ENCODE data around the gene ALS2CL.

The ALS2CL gene

GRCh38 chr3:46661776-46662766, 31.4 kb downstream of the ALS2CL start:
- CTCF ChIA-PET = interaction anchor here (0.9 kb wide), 1 partner anchor 173 kb away, joined by 5 read pairs; no protein-coding TSS in a partner anchor
- no peak for DNase-seq (ENCODE audit: extremely low spot score)
- TF ChIP-seq LEF1 (IDR thresholded peaks at IDR 0.05; ENCODE audit: borderline replicate concordance) = no peak
- no peak for TF ChIP-seq FOXA1 (IDR thresholded peaks at IDR 0.05)
- no peak for TF ChIP-seq TARDBP (IDR thresholded peaks at IDR 0.05)
- no peak for TF ChIP-seq ARNT (IDR thresholded peaks at IDR 0.05)
- TF ChIP-seq SP1 (IDR thresholded peaks at IDR 0.05) = no peak
- TF ChIP-seq ZNF384 (IDR thresholded peaks at IDR 0.05) = no peak
- TF ChIP-seq PKNOX1 (IDR thresholded peaks at IDR 0.05) = no peak
- TF ChIP-seq FOXM1 (IDR thresholded peaks at IDR 0.05; ENCODE audit: borderline replicate concordance) = no peak
- TF ChIP-seq CTBP1 (IDR thresholded peaks at IDR 0.05; ENCODE audit: borderline replicate concordance) = no peak
- TF ChIP-seq HDGF (IDR thresholded peaks at IDR 0.05; ENCODE audit: borderline replicate concordance) = no peak
- TF ChIP-seq BHLHE40 (IDR thresholded peaks at IDR 0.05; ENCODE audit: borderline replicate concordance) = no peak
- no peak for TF ChIP-seq FOXK2 (IDR thresholded peaks at IDR 0.05)
- no peak for TF ChIP-seq SUZ12 (IDR thresholded peaks at IDR 0.05)
- POLR2A ChIA-PET = no interaction called here

- ChIA-PET CTCF (interaction anchor here (0.9 kb wide), 1 partner anchor 172 kb away, joined by 5 read pairs; no protein-coding TSS in a partner anchor), POLR2A (no interaction called here)
- no peak for TF ChIP-seq BHLHE40 (IDR thresholded peaks at IDR 0.05; ENCODE audit: borderline replicate concordance)
- TF ChIP-seq FOXA1 (IDR thresholded peaks at IDR 0.05) = no peak
- no peak for TF ChIP-seq ELF4 (IDR thresholded peaks at IDR 0.05)
- no peak for TF ChIP-seq TARDBP (IDR thresholded peaks at IDR 0.05)
- no peak for TF ChIP-seq CTBP1 (IDR thresholded peaks at IDR 0.05; ENCODE audit: borderline replicate concordance)
- no peak for TF ChIP-seq FOXM1 (IDR thresholded peaks at IDR 0.05; ENCODE audit: borderline replicate concordance)
- no peak for TF ChIP-seq NFRKB (IDR thresholded peaks at IDR 0.05)
- DNase-seq (ENCODE audit: extremely low spot score) = no peak
Observed at GRCh38 chr3:46660543-46661523, 32.6 kb downstream of the ALS2CL start.

DNA sequence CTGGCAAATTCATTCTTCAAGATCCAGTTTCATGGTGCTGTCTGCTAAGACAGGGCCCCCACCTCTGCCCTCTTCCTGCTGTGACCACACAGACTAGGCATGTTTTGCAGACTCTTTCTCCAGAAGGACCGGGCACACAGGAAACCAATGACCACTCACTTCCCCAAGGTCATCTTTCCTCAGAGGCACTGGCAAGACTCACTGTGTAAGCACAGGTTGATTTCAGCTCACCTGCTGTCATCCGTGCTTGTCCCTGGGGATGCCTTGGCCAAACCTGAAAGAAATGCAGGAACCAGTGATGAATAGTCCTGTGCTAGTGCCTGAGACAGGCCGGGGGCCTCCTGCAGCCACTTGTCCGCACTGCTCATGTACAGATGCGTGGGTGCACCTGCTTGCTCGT, 33.5 kb downstream of the ALS2CL start:
- DNase-seq (ENCODE audit: extremely low spot score) = no peak
- POLR2A ChIA-PET = no interaction called here
- no peak for TF ChIP-seq LEF1 (IDR thresholded peaks at IDR 0.05; ENCODE audit: borderline replicate concordance)
- no peak for TF ChIP-seq SUZ12 (IDR thresholded peaks at IDR 0.05)
- TF ChIP-seq ARNT (IDR thresholded peaks at IDR 0.05) = no peak
- CTCF ChIA-PET = no interaction called here

DNA sequence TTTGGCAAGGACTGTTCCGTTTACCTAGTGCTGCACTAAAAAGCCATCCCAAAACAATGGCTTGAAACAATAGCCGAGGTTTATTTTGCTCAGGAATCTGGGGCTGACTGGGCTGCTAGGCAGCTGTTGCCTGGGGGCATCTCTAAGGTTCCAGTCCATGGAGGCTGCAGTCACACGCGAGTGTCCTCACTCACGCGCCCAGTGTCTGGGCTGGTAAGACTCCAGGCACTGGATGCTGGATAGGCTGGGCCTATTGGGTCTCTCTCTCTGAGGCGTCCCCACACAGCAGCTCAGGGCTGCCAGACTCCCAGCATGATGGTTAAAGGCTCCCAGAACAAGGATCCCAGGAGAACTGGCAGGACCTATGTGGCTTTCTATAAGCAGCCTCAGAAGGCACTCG, 34.2 kb downstream of the ALS2CL start:
- TF ChIP-seq ELF4 (IDR thresholded peaks at IDR 0.05) (no peak), ZNF384 (IDR thresholded peaks at IDR 0.05) (no peak), ARNT (IDR thresholded peaks at IDR 0.05) (no peak), TARDBP (IDR thresholded peaks at IDR 0.05) (no peak), FOXK2 (IDR thresholded peaks at IDR 0.05) (no peak), HDGF (IDR thresholded peaks at IDR 0.05; ENCODE audit: borderline replicate concordance) (no peak), LEF1 (IDR thresholded peaks at IDR 0.05; ENCODE audit: borderline replicate concordance) (no peak), PKNOX1 (IDR thresholded peaks at IDR 0.05) (no peak), NFRKB (IDR thresholded peaks at IDR 0.05) (no peak), CTBP1 (IDR thresholded peaks at IDR 0.05; ENCODE audit: borderline replicate concordance) (no peak), SUZ12 (IDR thresholded peaks at IDR 0.05) (no peak), L3MBTL2 (conservative IDR thresholded peaks at IDR 0.05) (no peak), BHLHE40 (IDR thresholded peaks at IDR 0.05; ENCODE audit: borderline replicate concordance) (no peak)
- DNase-seq (ENCODE audit: extremely low spot score) = peak; percentile 4
- ChIA-PET POLR2A (no interaction called here), CTCF (no interaction called here)

- CTCF ChIA-PET = no interaction called here
- POLR2A ChIA-PET = no interaction called here
- no peak for TF ChIP-seq FOXA1 (IDR thresholded peaks at IDR 0.05)
- TF ChIP-seq CTBP1 (IDR thresholded peaks at IDR 0.05; ENCODE audit: borderline replicate concordance) = no peak
- TF ChIP-seq SP1 (IDR thresholded peaks at IDR 0.05) = no peak
- peak; percentile 0 for DNase-seq (ENCODE audit: extremely low spot score)
Observed at GRCh38 chr3:46656778-46657556, 36.5 kb downstream of the ALS2CL start.

DNA sequence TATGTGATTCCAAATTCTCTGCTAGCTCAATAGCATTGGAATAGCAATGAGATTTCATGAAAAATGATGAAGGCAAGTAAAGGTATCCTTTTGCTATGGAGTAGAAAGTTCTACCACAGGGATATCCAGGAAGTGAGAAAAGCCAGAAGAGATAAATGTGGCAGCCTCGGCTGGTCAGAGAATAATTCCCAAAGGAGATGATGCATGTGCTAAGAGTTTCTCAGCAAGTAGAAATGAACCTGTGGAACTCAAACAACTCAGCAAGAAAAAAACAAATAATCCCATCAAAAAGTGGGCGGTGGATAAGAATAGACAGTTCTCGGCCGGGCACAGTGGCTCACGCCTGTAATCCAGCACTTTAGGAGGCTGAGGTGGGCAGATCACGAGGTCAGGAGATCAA, 38.2 kb downstream of the ALS2CL start:
- CTCF ChIA-PET = no interaction called here
- POLR2A ChIA-PET = no interaction called here
- TF ChIP-seq FOXK2 (IDR thresholded peaks at IDR 0.05) (no peak), L3MBTL2 (conservative IDR thresholded peaks at IDR 0.05) (no peak), FOXM1 (IDR thresholded peaks at IDR 0.05; ENCODE audit: borderline replicate concordance) (no peak), PKNOX1 (IDR thresholded peaks at IDR 0.05) (no peak), ELF4 (IDR thresholded peaks at IDR 0.05) (no peak), NFRKB (IDR thresholded peaks at IDR 0.05) (no peak), LEF1 (IDR thresholded peaks at IDR 0.05; ENCODE audit: borderline replicate concordance) (no peak), SP1 (IDR thresholded peaks at IDR 0.05) (no peak), FOXA1 (IDR thresholded peaks at IDR 0.05) (no peak), BHLHE40 (IDR thresholded peaks at IDR 0.05; ENCODE audit: borderline replicate concordance) (no peak), TARDBP (IDR thresholded peaks at IDR 0.05) (no peak), ZNF384 (IDR thresholded peaks at IDR 0.05) (no peak), SUZ12 (IDR thresholded peaks at IDR 0.05) (no peak), ARNT (IDR thresholded peaks at IDR 0.05) (no peak), CTBP1 (IDR thresholded peaks at IDR 0.05; ENCODE audit: borderline replicate concordance) (no peak)
- DNase-seq (ENCODE audit: extremely low spot score) = no peak
